GM19025 (cell line): Measurements from ENCODE around the gene PHLPP1.

Source experiments
- ATAC-seq: cut with Tn5 transposase; IDR thresholded peaks from one replicate; pipeline ENCODE4 v1.9.1; 2021; ENCODE audit warnings: mild to moderate bottlenecking, low read depth, moderate library complexity; ENCODE audit not compliant: unreplicated experiment

The PHLPP1 gene

GRCh38 chr18:62925031-62925688 lies 209.8 kb downstream of the PHLPP1 start:
- ATAC-seq, result no peak

GRCh38 chr18:62928326-62928725 lies 213.0 kb downstream of the PHLPP1 start:
- ATAC-seq, result no peak

- no peak for ATAC-seq
Measured at GRCh38 chr18:62933261-62933887, 218.0 kb downstream of the PHLPP1 start.

GRCh38 chr18:62935994-62936393 lies 220.7 kb downstream of the PHLPP1 start:
- ATAC-seq, result no peak

- ATAC-seq, result no peak
Measured at GRCh38 chr18:62937065-62937464, 221.7 kb downstream of the PHLPP1 start.

DNA sequence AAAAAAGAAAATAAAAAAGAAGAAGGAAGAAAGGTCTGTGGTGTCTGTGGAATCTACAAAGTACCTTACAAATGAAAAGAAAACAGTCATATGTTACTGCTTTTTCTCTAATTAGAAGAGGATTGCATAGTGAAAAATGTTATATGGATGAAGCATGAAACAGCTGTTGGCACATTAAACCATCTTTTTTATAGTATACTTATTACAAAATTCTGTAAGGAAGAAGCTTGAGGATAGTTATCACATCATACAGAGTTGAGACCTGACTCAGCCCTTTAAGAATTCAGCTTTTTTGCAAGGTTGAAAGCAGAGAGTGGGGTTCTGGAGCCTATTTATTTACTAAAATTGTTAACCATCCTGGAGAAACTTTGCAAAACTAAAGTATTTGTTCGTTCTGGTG lies 222.7 kb downstream of the PHLPP1 start:
- ATAC-seq, result no peak

DNA sequence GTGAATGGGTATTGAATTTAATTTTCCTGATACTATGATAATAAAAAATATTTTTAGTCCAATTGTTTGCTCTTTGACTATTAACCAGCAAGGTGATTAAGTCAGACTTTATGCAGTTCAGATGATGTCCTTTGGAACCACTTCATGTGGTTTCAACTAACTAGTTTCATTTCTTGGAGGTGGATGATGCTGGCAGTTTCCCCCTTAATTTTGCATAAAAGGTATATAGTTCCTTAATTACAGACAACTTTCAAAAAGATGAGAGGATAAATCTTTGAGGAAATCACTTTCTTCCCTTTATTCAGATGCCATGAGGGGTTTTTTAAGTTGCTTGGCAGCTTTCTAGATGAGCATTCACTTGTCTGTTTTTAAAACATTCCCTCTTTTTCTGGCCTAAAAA lies 223.1 kb downstream of the PHLPP1 start:
- ATAC-seq, result peak; percentile 53

DNA sequence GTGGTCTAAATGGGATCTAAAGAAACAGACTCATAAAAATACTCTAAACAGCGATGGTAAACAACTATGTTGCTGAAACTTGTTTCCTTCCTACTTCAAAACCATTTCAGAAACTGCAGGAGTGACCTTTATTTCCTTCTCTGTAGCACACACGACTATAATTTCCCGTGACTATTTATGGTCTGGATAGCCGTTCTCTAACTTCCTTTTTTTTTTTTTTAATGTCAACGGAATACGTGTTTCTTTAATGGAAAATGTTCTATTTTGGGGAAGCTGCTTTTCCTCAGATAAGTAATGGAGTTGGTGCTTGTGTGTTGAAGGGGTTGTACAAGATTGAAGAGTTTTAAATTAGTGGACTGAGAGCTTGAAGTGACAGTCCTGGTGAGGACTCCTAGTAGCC lies 224.1 kb downstream of the PHLPP1 start:
- ATAC-seq, result no peak

GRCh38 chr18:62939926-62940325 lies 224.6 kb downstream of the PHLPP1 start:
- no peak for ATAC-seq

- no peak for ATAC-seq
Measured at GRCh38 chr18:62942578-62942977, 227.2 kb downstream of the PHLPP1 start.

- no peak for ATAC-seq
Measured at GRCh38 chr18:62944454-62944853, 229.1 kb downstream of the PHLPP1 start.

DNA sequence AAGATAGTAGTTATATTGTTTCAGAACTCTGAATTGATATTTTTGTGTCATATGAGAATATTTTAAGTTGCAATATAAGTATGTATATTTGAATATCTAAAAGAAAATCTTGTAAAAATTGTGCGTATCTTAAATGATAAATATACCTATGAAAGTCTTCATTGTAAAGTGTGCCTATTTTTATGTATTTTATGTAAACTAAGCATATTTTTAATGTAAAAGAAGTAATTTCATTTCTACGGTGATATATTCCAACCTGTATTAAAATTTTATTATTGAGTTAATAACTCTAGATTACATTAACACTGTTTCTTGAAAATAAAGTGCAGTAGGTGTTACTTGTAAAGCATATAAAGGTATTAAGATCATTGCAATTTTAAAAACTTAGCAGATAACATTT lies 233.4 kb downstream of the PHLPP1 start:
- no peak for ATAC-seq

GRCh38 chr18:62950246-62950645 lies 234.9 kb downstream of the PHLPP1 start:
- no peak for ATAC-seq

GRCh38 chr18:62952807-62953206 lies 237.5 kb downstream of the PHLPP1 start:
- ATAC-seq, result no peak

DNA sequence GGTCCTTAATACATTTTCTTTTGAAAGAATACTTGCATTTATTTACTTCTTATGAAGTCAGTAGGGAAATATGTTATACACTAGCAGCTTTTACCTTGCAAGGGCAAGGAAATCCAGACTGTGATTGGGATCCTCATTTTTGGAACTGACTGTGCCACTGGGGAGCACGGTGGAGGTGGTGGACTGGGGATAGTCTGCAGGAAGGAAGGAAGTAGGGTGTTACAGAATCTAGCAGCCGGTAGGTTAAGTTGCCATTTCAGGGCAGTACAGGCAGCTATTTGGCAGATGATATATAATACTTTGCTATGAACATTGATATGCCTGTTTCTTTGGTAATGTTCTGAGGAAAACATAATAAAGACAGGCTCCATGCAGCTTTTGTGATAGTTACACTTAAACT lies 238.3 kb downstream of the PHLPP1 start:
- ATAC-seq, result no peak

- ATAC-seq, result no peak
Measured at GRCh38 chr18:62954366-62954765, 239.0 kb downstream of the PHLPP1 start.

DNA sequence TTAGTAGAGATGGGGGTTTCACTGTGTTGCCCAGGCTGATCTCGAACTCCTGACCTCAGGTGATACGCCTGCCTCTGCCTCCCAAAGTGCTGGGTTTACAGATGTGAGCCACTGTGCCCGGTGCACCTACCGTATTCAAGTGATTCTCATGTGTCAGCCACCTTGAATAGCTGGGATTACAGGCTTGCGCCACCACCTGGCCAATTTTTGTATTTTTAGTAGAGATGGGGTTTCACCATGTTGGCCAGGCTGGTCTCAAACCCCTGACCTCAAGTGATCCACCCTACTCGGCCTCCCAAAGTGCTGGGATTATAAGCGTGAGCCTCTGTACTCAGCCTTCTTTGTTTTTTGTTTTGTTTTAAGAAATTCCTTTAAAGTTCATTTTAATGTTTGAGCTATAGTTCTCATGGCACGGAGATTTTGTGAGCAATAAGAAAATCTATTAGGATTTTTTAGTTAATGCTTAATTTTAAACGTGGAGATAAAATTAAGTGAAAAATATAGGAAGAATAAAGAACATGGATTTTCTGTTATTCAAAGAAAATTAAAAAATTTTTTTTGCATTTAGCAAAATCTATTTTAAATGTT lies 242.6 kb downstream of the PHLPP1 start:
- no peak for ATAC-seq

- no peak for ATAC-seq
Measured at GRCh38 chr18:62959481-62959880, 244.1 kb downstream of the PHLPP1 start.

GRCh38 chr18:62963507-62963906 lies 248.2 kb downstream of the PHLPP1 start:
- no peak for ATAC-seq

- no peak for ATAC-seq
Measured at GRCh38 chr18:62964432-62964831, 249.1 kb downstream of the PHLPP1 start.

DNA sequence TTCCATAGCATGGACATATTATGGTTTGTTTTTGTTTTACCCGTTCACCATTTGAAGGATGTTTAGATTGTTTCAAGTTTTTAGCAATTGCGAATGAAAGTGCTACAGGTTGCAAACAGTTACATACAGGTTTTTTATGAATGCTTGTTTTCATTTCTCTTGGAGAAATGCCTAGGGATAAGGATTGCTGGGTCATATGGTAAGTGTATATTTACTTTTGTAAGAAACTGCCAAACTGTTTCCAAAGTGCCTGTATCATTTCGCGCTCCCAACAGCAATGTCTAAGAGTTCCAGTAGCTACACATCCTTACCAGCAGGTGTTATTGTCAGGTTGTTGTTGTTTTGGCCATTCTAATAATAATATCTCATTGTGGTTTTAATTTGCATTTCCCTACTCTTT lies 251.7 kb downstream of the PHLPP1 start:
- no peak for ATAC-seq

- no peak for ATAC-seq
Measured at GRCh38 chr18:62973689-62974088, 258.3 kb downstream of the PHLPP1 start.
